Smooth muscle cell (in vitro differentiated cells): ENCODE results near the gene CDHR2. TPM values are rescaled to one million over a fixed set of nuclear protein-coding genes. Genes with fewer than 3 reads are reported as not detected.

Experiments
- DNase-seq: peaks from one replicate; lab custom pipeline; 2025; ENCODE audit not compliant: unreplicated experiment; lab: John Stamatoyannopoulos, UW
- H2AFZ ChIP-seq: fragments of 200-600 bp; sonication (generic); 2 replicates; pipeline ENCODE4 v1.6.0; 2016; ENCODE audit warnings: antibody characterized with exemption, low read depth, mild to moderate bottlenecking
- H3F3A ChIP-seq: fragments of 200-600 bp; sonication (generic); 2 replicates; pipeline ENCODE4 v1.6.0; 2017; ENCODE audit warnings: antibody characterized with exemption, low read depth
- H3K27ac ChIP-seq: fragments of 200-600 bp; sonication (generic); 2 replicates; pipeline ENCODE4 v1.5.1; 2016; ENCODE audit warnings: low read depth, mild to moderate bottlenecking
- H3K27me3 ChIP-seq: fragments of 200-600 bp; sonication (generic); 2 replicates; pipeline ENCODE4 v1.6.1; 2016; ENCODE audit warnings: low read depth, mild to moderate bottlenecking
- H3K36me3 ChIP-seq: fragments of 200-600 bp; sonication (generic); 2 replicates; pipeline ENCODE4 v1.5.1; 2016; ENCODE audit warnings: low read depth
- H3K4me1 ChIP-seq: fragments of 200-600 bp; sonication (generic); 2 replicates; pipeline ENCODE4 v1.5.1; 2016; ENCODE audit warnings: low read depth
- H3K4me2 ChIP-seq: fragments of 200-600 bp; sonication (generic); 2 replicates; pipeline ENCODE4 v1.6.0; 2016; ENCODE audit warnings: mild to moderate bottlenecking
- H3K4me3 ChIP-seq: fragments of 200-600 bp; sonication (generic); 2 replicates; pipeline ENCODE4 v1.5.1; 2016; ENCODE audit warnings: mild to moderate bottlenecking
- H3K79me2 ChIP-seq: fragments of 200-600 bp; sonication (generic); 2 replicates; pipeline ENCODE4 v1.6.0; 2016; ENCODE audit warnings: low read depth, mild to moderate bottlenecking
- H3K9ac ChIP-seq: fragments of 200-600 bp; sonication (generic); 2 replicates; pipeline ENCODE4 v1.6.0; 2016; ENCODE audit warnings: low read depth
- H3K9me3 ChIP-seq: fragments of 200-600 bp; sonication (generic); replicated peaks from 2 replicates; pipeline ENCODE4 v1.5.1; 2016; ENCODE audit warnings: low read depth
- H4K20me1 ChIP-seq: fragments of 200-600 bp; sonication (generic); 2 replicates; pipeline ENCODE4 v1.6.0; 2016; ENCODE audit warnings: low read depth
- CTCF ChIP-seq: fragments of 200-600 bp; sonication (generic); IDR thresholded peaks from 2 replicates; pipeline ENCODE4 v1.5.1; 2017; ENCODE audit warnings: borderline replicate concordance, mild to moderate bottlenecking, antibody characterized with exemption; ENCODE audit not compliant: insufficient read depth, poor library complexity, severe bottlenecking
- WGBS: methylation state at CpG from one replicate; pipeline ENCODE4 v1.1.7; 2016; ENCODE audit warnings: low lambda C conversion rate; 5-methylcytosine and 5-hydroxymethylcytosine counted together
- polyA plus RNA-seq: library from polyadenylated mRNA; unstranded; fragments of >200 nt; fragmentation: Nextera tagmentation; extraction: Ambion mirVana; gene quantifications from 2 replicates; pipeline ENCODE4 v1.2.1, GENCODE V29; 2016
- total RNA-seq: library from RNA; depleted of rRNA; stranded (reverse); fragments of >200 nt; gene quantifications from 2 replicates; pipeline ENCODE4 v1.2.3, GENCODE V29; 2014

Gene CDHR2
- total and polyA plus RNA-seq, 2 experiments from 2014 or later, result 0.13 TPM; not detected in 1

- Histone ChIP-seq H3K9ac (no peak overlapping the region), H3K27me3 (peaks cover 82% of the 10 kb centered on the region), H3K27ac (no peak overlapping the region), H4K20me1 (no peaks in the 10 kb centered on the region), H3K4me3 (no peak overlapping the region), H3K4me1 (peaks cover 6% of the 10 kb centered on the region), H3K79me2 (no peaks in the 10 kb centered on the region), H3K36me3 (no peaks in the 10 kb centered on the region), H2AFZ (no peak overlapping the region), H3F3A (no peaks in the 10 kb centered on the region), H3K4me2 (no peak overlapping the region), H3K9me3 (no peaks in the 10 kb centered on the region)
- DNase-seq, result no peak
- WGBS, result 89% methylated on average over 4 of the region's 4 CpGs
- TF ChIP-seq CTCF, result no peak
Observed at GRCh38 chr5:176624142-176624541, 75.0 kb downstream of the CDHR2 start.

GRCh38 chr5:176624938-176625337, 75.8 kb downstream of the CDHR2 start:
- Histone ChIP-seq H3K9ac (no peak overlapping the region), H3K27ac (no peak overlapping the region), H3K79me2 (no peaks in the 10 kb centered on the region), H3K36me3 (no peaks in the 10 kb centered on the region), H3K9me3 (no peaks in the 10 kb centered on the region), H3K27me3 (peaks cover 82% of the 10 kb centered on the region), H4K20me1 (no peaks in the 10 kb centered on the region), H3F3A (no peaks in the 10 kb centered on the region), H3K4me3 (no peak overlapping the region), H3K4me1 (peaks cover 5% of the 10 kb centered on the region), H3K4me2 (no peak overlapping the region), H2AFZ (no peak overlapping the region)
- 81% methylated on average over 9 of the region's 9 CpGs for WGBS
- DNase-seq, result no peak
- no peak for TF ChIP-seq CTCF

GRCh38 chr5:176625512-176625911, 76.4 kb downstream of the CDHR2 start:
- WGBS, result 84% methylated on average over 2 of the region's 2 CpGs
- H3K79me2 ChIP-seq, result no peaks in the 10 kb centered on the region
- H3K4me1 ChIP-seq, result peaks cover 8% of the 10 kb centered on the region
- no peak for TF ChIP-seq CTCF
- no peak for DNase-seq
- H3K9me3 ChIP-seq, result no peaks in the 10 kb centered on the region
- H2AFZ ChIP-seq, result no peak overlapping the region
- no peak overlapping the region for H3K9ac ChIP-seq
- peaks cover 82% of the 10 kb centered on the region for H3K27me3 ChIP-seq
- H3F3A ChIP-seq, result no peaks in the 10 kb centered on the region
- no peak overlapping the region for H3K4me2 ChIP-seq
- no peaks in the 10 kb centered on the region for H3K36me3 ChIP-seq
- H3K27ac ChIP-seq, result no peak overlapping the region
- no peaks in the 10 kb centered on the region for H4K20me1 ChIP-seq
- H3K4me3 ChIP-seq, result no peak overlapping the region
